Measurements from ENCODE around the gene DNAJC16. TPM values are rescaled to one million over a fixed set of nuclear protein-coding genes. Genes with fewer than 3 reads are reported as not detected.
"Not testable (repeated sequence)": the region's sequence is repeated elsewhere in the genome, so short reads cannot be mapped to it uniquely, and the experiment has no call there.

The DNAJC16 gene
- total RNA-seq, 1 experiment from 2014 or later: 9.5 TPM

DNA sequence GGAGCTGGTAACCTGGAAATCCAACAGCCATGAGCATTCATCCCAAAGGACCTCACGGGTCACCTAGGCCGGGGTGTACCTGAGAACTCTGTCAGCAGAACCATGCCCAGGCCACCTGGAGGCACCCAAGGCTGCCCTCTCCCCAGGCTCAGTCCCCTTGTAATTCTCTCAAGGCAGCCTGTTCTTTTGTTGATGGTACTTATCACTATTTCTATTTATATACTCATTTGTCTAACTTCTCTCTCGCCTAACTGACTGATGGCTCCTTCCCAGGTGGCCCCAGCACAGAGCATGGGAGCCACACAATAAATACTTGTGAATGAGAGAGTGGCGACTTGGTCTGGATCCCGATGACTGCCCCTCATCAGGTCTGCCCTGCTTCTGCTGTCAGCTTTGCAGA, 19.4 kb upstream of the DNAJC16 start:
- DNase-seq (ENCODE audit: low read depth): no peak

DNA sequence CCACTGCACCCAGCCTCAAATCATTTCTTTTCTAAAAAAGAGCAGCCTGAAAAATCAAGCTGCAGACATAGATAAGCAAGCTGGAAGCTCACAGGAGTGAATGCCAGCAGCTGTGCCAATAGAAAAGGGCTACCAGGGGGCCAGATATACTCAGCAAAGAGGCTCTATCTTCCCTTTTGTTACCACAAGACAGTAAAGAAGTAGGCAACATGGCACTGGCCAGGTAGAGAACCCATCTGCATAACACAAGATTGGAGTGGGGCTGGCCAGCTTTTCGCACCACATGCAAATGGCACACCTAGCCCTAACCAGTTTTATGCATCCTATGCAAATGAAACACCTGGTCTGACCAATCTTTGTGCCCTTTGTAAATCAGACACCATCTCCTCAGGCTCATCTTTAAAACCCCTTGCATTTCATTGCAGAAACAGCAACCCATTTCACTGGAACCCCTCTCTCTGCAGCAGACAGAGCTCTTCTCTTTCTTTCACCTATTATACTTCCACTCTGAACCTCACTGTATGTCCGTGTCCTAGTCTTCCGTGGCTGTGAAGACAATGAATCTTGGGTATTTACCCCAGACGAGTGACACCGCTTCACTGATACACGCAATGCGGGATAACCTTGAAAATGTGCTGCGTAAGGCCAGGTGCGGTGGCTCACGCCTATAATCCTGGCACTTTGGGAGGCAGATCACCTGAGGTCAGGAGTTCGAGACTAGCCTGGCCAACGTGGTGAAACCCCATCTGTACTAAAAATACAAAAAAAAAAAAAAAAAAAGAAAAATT, 17.8 kb upstream of the DNAJC16 start:
- DNase-seq (ENCODE audit: low read depth): no peak

- no peak for DNase-seq (ENCODE audit: low read depth)
Measured at GRCh38 chr1:15509586-15509985, 17.1 kb upstream of the DNAJC16 start.

DNA sequence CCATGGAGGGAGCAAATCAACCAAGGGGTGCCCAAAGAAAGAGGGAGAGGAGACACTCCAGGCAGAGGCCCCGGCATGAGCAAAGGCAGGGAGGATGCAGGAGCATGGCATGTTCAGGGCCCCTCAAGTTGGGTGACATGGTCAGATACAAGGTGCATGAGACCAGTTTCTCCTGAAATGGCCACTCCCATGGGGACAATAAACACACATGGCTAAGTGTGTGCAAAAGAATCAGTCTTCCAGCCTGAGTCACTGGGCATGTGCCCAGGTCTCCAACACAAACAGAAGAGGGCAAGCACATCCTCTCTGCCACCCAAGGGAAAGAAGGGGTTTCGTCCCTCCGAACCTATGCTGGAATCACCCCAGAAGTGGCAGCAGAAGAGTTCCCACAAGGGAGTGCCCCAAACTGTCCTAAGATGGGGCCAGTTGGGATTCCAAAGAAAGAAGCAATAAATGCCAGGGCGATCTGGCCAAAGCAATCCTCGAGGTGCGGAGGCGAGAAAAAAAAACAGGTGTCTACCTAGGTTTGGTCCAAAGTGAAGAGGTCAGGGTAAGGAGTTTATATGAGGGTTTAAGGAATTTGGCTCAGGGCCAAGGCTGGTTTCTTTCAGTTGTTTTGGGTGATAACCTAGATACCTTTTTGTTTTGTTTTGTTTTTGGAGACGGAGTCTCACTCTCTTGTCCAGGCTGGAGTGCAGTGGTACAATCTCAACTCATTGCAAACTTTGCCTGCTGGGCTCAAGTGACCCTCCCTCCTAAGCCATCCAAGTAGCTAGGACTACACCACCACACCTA, 15.8 kb upstream of the DNAJC16 start:
- DNase-seq (ENCODE audit: low read depth): peak; percentile 9

DNA sequence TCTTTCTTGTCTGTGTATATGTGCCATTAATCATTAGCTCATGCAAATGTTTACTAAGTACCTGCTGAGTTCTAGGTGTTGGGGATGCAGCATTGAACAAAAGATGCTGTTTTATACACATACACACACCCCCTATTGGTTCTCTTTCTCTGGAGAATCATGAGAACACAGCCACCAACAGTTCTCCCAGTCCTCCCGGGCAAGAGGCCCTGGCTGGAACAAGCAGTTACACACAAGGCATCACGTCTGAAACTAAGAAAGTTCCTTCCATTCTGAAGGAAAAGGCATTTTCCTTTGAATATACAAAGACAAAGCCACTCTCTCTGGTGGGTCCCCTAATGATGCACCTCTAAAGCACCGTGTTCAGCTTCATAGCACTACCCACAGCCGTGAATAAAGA, 13.5 kb upstream of the DNAJC16 start:
- no peak for DNase-seq (ENCODE audit: low read depth)

- no peak for DNase-seq (ENCODE audit: low read depth)
Measured at GRCh38 chr1:15513919-15514318, 12.7 kb upstream of the DNAJC16 start.

- DNase-seq (ENCODE audit: low read depth): not testable (repeated sequence)
Measured at GRCh38 chr1:15514557-15514956, 12.1 kb upstream of the DNAJC16 start.

DNA sequence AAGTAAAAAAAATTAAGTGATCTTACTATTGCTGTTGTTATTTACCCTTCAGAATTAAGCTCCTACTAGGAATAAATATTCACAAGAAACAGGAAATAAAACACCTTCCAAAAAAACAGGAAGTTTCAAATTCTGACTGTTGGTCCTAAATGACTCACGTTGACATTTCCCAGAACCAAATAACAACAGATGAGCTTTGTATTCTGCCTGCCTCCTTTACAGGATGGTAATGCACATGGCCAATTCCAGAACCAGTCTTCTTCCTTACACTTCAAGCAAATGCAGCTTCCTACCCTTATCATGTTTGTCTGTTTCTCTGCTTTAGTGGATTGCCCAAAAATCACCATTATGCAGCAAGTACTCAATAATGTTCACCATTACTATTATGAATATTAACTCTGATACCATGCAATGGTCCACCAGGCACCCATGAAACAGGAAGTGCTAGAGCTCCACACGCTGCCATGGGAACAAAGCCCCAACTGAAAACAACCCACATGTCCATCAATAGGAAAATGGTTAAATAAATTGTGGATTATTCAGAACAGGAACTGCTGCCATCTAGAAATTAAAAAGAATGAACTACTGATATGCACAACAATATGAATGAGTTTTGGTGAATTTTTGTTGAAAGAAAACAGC, 11.5 kb upstream of the DNAJC16 start:
- DNase-seq (ENCODE audit: low read depth): peak; percentile 36

DNA sequence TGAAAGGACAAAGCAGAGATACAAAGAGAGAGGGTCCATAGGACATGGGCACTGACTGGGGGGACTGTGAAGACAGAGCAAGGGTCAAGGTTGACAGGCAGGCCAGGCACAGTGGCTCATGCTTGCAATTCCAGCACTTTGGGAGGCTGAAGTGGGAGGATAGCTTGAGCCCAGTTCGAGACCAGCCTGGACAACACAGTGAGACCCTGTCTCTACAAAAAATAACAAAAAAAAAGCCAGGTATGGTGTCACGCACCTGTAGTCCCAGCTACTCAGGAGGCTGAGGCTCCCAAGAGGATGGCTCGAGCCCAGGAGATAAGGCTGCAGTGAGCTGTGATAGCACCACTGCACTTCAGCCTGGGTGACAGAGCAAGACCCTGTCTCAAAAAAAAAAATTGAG, 7.0 kb upstream of the DNAJC16 start:
- DNase-seq (ENCODE audit: low read depth): no peak

DNA sequence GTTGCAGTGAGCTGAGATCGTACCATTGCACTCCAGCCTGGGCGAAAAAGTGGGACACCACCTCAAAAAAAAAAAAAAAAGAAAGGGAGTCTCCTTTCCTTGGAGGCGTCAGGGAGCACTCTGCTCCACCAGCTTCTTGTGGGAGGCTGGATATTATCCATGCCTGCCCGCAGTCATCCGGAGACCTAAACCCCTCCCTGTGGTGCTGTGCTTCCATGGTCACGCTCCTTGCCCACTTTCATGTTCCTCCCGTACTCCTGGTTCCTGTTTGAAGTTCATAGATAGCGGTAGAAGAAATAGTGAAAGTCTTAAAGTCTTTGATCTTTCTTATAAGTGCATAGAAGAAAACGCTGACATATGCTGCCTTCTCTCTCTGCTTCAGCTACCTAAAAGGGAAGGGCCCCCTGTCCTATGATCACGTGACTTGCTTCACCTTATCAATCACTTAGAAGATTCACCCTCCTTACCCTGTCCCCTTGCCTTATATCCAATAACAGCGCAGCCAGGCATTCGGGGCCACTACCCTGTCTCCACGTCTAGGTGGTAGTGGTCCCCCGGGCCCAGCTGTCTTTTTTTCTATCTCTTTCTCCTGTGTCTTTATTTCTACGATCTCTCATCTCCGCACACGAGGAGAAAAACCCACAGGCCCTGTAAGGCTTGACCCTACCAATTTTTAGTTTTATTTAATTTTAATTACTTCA, 5.3 kb upstream of the DNAJC16 start:
- DNase-seq (ENCODE audit: low read depth): not testable (repeated sequence)

GRCh38 chr1:15522551-15522950, 4.1 kb upstream of the DNAJC16 start:
- DNase-seq (ENCODE audit: low read depth): no peak

DNA sequence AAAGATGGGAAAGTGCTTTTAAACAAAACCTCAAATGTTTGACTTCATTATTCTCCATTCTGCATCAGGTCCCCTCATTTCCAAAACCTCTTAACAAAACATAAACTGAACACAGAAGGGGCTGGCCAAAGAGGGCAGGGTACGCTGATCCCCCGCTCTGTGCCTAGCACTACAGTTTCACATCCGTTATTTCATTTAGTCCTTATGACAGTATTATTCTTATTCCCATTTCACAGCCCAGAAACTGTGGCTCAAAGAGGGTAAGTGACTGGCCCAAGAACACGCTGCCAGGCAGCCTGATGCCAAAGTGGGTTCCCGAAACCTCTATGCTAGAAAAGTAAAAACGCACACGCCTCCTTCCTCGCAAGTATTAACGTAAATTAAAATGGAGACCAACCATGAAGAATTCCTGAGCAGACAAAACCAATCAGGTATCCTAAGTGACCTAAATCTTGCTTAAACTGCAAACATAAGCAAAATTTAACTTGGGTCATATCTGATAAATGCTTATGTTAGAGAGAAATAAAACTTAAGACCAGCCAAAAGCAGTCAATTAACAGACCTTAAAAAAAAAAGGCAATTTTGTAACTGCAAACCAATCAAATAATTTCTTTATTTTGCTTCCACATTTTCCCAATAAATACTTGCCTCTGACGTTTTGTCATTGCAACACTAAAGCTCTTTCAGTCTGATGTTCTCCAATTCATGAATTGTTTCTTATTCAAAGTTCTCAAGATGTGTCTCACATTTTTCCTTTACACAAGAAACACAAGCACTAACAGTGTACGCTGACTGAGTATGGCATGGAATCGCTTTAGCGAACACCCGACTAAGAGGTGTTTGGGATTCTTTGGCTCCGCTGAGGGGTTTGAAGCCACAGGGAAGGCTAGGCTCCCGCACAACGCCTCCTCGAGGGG, 3.3 kb upstream of the DNAJC16 start:
- no peak for DNase-seq (ENCODE audit: low read depth)

DNA sequence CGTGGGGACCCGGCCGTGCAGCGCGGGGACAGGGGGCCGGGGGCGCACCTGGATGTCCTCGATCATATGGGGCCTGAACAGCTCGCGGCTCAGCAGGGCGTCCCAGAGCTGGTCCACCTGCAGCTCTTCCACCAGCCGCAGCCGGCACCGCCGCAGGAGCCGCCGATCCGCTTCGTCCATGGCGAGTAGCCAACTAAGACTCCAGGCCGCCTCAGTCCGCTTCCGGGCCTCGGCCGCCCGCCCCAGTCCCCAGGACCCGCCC, 2.7 kb upstream of the DNAJC16 start, which contains the start of gene CASP9:
Gene CASP9 (minus strand): TSS at position 195 of the 262 bp plus-strand sequence. CDS start 15 bp downstream, at position 180.
- no peak for DNase-seq (ENCODE audit: low read depth)

GRCh38 chr1:15524283-15525049, 2.2 kb upstream of the DNAJC16 start:
- DNase-seq (ENCODE audit: low read depth): peak; percentile 94

DNA sequence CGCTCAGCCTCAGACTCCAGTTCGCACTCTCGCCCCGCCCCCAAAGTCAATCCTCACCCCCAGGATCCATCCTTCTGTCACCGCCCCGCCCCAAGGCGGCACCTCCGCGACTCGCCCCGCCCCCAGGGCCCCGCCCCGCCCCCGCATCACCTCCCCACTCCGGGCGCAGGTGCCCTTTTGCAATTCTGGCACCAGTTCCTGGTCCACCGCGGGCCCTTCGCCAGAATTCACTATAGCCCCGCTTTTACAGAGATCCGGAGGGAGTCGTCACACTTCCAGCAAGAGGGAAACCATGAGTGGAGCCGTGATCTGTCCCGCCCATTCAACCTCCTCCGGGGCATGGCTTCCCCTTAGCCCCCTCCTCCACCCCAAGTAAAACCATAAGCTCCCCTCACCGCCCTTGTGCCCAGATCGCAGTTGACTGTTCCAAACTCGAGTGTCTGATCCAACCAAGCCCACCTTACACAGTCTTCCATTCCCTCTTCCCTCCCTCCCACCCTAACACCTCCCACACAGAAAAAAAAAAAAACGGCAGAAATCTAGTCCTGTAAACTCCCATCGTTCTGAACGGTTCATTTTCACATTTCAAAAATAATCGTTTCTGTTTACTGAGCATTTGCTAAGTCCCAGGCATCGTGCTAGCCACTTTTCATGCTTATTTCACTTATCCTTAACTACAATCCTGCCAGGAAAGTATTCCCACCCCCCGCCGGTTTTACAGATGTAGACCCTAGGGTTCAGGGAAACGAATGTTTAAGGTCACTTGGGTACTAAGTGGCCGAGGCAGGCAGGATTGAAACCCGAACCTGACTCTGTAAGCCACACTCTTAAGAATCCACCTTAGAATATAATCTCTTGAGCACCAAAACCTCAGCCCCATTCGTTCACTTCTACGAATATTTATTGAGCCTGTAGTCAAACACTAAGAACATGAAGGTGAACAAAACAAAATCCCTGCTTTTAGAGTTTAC, 1.3 kb upstream of the DNAJC16 start:
- DNase-seq (ENCODE audit: low read depth): peak; percentile 96

- no peak for DNase-seq (ENCODE audit: low read depth)
Measured at GRCh38 chr1:15526021-15526489, 593 bp upstream of the DNAJC16 start.

DNA sequence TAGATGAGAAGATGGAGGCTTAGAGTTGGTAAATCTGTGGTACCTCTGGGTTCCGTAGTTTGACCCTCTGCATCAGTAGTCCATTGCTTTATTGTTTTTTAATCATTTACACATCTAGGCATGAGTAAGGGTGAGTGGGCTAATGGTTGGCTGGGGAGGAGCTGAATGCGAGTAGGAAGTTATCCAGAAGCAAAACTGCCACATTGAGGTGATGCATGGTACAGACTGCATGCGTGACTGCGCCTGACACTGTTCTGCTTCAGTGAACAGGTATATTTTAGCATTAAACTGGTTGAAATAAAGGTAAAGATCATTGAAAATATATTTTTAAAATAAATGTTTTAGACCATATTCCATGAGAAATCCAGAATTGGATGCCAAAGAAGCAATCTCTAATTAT, 4.4 kb downstream of the DNAJC16 start:
- no peak for DNase-seq (ENCODE audit: low read depth)

- DNase-seq (ENCODE audit: low read depth): no peak
Measured at GRCh38 chr1:15531682-15532081, 5.0 kb downstream of the DNAJC16 start.

GRCh38 chr1:15538771-15539170, 12.1 kb downstream of the DNAJC16 start:
- no peak for DNase-seq (ENCODE audit: low read depth)
